OCI-LY3 (cell line): ENCODE measurements around the gene CDH23.

Experiments
- H2AFZ ChIP-seq: fragments of 200-600, 300-600 bp; shearing (Covaris generic); 2 replicates; pipeline ENCODE4 v1.6.0; 2014; ENCODE audit warnings: antibody characterized with exemption, low read depth, low read length
- H3K27ac ChIP-seq: fragments of 200-600, 300-600 bp; sonication (generic); 2 replicates; pipeline ENCODE4 v1.5.1; 2014; ENCODE audit warnings: mild to moderate bottlenecking, low read length, moderate library complexity, mixed read lengths
- H3K27me3 ChIP-seq: fragments of 200-600, 300-600 bp; sonication (generic); 2 replicates; pipeline ENCODE4 v1.6.1; 2014; ENCODE audit warnings: low read depth, low read length, mixed read lengths
- H3K36me3 ChIP-seq: fragments of 200-600, 300-600 bp; sonication (generic); replicated peaks from 2 replicates; pipeline ENCODE3; 2014; ENCODE audit warnings: low read depth, low read length, mixed read lengths
- H3K4me1 ChIP-seq: fragments of 300-600, 200-600 bp; sonication (generic); 2 replicates; pipeline ENCODE4 v1.6.1; 2014; ENCODE audit warnings: low read length, mixed read lengths
- H3K4me2 ChIP-seq: fragments of 200-600, 300-600 bp; sonication (generic); 2 replicates; pipeline ENCODE4 v1.6.1; 2014; ENCODE audit warnings: low read length, mixed read lengths
- H3K4me3 ChIP-seq: fragments of 300-600, 200-600 bp; sonication (generic); 2 replicates; pipeline ENCODE4 v1.5.1; 2014; ENCODE audit warnings: antibody characterized with exemption, mild to moderate bottlenecking, low read length, moderate library complexity
- H3K79me2 ChIP-seq: fragments of 300-600, 200-600 bp; shearing (Covaris generic); 2 replicates; pipeline ENCODE4 v1.6.1; 2014; ENCODE audit warnings: mild to moderate bottlenecking, low read length, mixed read lengths
- H3K9ac ChIP-seq: fragments of 300-600, 200-600 bp; shearing (Covaris generic); 2 replicates; pipeline ENCODE4 v1.6.0; 2014; ENCODE audit warnings: mild to moderate bottlenecking, low read length, moderate library complexity
- H3K9me3 ChIP-seq: fragments of 200-600, 300-600 bp; shearing (Covaris generic); 2 replicates; pipeline ENCODE4 v1.6.1; 2014; ENCODE audit warnings: low read length, mixed read lengths; ENCODE audit not compliant: insufficient read depth
- H4K20me1 ChIP-seq: fragments of 200-600, 300-600 bp; sonication (generic); 2 replicates; pipeline ENCODE4 v1.6.1; 2016; ENCODE audit warnings: low read length, mixed read lengths; ENCODE audit not compliant: insufficient read depth
- EZH2phosphoT487 ChIP-seq: fragments of 200-600 bp; shearing (Covaris generic); IDR thresholded peaks from 2 replicates; pipeline ENCODE4 v1.6.1; 2018; ENCODE audit warnings: antibody characterized with exemption, mixed run types, low read depth
- TF ChIP-seq, protein P1 (sequence below): fragments of 200-600, 300-600 bp; sonication (generic); IDR thresholded peaks from 2 replicates; pipeline ENCODE4 v1.5.1; 2014; ENCODE audit warnings: antibody characterized with exemption, low read length, low read depth

CDH23 gene

DNA sequence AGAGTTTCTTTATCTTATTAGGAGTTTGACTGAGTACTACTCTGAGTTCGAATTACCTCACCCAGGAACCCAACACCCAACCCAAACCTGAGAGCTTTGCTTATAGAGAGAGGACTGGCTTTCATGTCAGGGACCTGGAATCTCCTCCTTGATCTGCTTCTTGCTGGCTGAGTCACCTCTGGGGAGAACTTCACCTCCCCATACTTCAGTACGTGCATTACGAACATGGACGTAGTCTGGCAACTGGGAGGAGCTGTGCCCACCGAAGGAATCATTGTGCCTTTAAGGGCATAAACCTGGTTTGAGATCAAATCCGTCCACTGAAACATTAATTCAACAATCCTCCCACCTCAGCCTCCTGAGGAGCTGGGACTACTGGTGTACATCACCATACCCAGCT is 466.5 kb downstream of the CDH23 start:
- Histone ChIP-seq H3K4me3 (no peak overlapping the region), H3K9me3 (no peaks in the 10 kb centered on the region), H4K20me1 (no peaks in the 10 kb centered on the region), H3K4me2 (no peak overlapping the region), H2AFZ (no peak overlapping the region), H3K79me2 (no peaks in the 10 kb centered on the region), H3K4me1 (peaks cover 20% of the 10 kb centered on the region), H3K27ac (no peak overlapping the region), H3K27me3 (no peaks in the 10 kb centered on the region), H3K36me3 (no peaks in the 10 kb centered on the region), H3K9ac (no peak overlapping the region)
- TF ChIP-seq EZH2phosphoT487 = no peak
- TF ChIP-seq, protein P1, sequence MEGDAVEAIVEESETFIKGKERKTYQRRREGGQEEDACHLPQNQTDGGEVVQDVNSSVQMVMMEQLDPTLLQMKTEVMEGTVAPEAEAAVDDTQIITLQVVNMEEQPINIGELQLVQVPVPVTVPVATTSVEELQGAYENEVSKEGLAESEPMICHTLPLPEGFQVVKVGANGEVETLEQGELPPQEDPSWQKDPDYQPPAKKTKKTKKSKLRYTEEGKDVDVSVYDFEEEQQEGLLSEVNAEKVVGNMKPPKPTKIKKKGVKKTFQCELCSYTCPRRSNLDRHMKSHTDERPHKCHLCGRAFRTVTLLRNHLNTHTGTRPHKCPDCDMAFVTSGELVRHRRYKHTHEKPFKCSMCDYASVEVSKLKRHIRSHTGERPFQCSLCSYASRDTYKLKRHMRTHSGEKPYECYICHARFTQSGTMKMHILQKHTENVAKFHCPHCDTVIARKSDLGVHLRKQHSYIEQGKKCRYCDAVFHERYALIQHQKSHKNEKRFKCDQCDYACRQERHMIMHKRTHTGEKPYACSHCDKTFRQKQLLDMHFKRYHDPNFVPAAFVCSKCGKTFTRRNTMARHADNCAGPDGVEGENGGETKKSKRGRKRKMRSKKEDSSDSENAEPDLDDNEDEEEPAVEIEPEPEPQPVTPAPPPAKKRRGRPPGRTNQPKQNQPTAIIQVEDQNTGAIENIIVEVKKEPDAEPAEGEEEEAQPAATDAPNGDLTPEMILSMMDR = no peak

DNA sequence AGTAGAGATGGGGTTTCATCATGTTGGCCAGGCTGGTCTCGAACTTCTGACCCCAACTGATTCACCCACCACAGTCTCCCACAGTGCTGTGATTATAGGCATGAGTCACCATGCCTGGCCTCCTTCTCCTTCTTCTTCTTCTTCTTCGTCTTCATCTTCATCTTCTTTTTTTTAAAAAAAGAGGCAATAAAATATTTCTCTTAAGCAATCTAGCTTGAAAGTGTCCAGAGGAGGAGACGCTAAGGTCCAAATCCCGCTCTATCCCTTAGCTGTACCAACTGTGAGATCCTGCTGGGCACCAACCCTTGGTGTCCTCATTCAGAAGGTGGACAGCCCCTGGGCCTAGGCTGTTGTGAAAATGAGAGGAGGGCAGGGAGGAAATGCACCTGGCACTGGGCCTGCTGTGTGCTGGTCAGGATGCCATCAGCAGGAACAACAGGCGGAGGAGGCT is 468.2 kb downstream of the CDH23 start:
- Histone ChIP-seq H3K79me2 (no peaks in the 10 kb centered on the region), H3K9me3 (no peaks in the 10 kb centered on the region), H3K27me3 (no peaks in the 10 kb centered on the region), H3K4me2 (no peak overlapping the region), H2AFZ (no peak overlapping the region), H3K27ac (no peak overlapping the region), H4K20me1 (no peaks in the 10 kb centered on the region), H3K9ac (no peak overlapping the region), H3K4me3 (no peak overlapping the region), H3K36me3 (no peaks in the 10 kb centered on the region), H3K4me1 (peaks cover 12% of the 10 kb centered on the region)
- TF ChIP-seq, protein P1 = no peak
- no peak for TF ChIP-seq EZH2phosphoT487
